ENCODE data around the gene RILPL1.
A peak's percentile ranks its signal among the peaks of the same experiment; 100 is the strongest.
"Not testable (repeated sequence)": the region's sequence is repeated elsewhere in the genome, so short reads cannot be mapped to it uniquely, and the experiment has no call there.

The RILPL1 gene

GRCh38 chr12:123483602-123484248, 49.8 kb downstream of the RILPL1 start:
- H3K4me3 ChIP-seq (ENCODE audit: low read depth, low read length): no peak overlapping the region
- peak; percentile 42 for DNase-seq (ENCODE audit: low read depth)
- TF ChIP-seq POLR2A (IDR thresholded peaks at IDR 0.05; ENCODE audit: extremely low read depth, insufficient read length): no peak
- no peak for TF ChIP-seq CTCF (IDR thresholded peaks at IDR 0.05; ENCODE audit: low read depth, low read length)
- no peak for TF ChIP-seq MAX (IDR thresholded peaks at IDR 0.05; ENCODE audit: low read depth, low read length)
- no peak for TF ChIP-seq MYC (IDR thresholded peaks at IDR 0.05; ENCODE audit: low read depth, low read length)

- TF ChIP-seq CTCF (IDR thresholded peaks at IDR 0.05; ENCODE audit: low read depth, low read length) (no peak), MAX (IDR thresholded peaks at IDR 0.05; ENCODE audit: low read depth, low read length) (no peak), MYC (IDR thresholded peaks at IDR 0.05; ENCODE audit: low read depth, low read length) (no peak), POLR2A (IDR thresholded peaks at IDR 0.05; ENCODE audit: extremely low read depth, insufficient read length) (no peak)
- no peak for DNase-seq (ENCODE audit: low read depth)
- H3K4me3 ChIP-seq (ENCODE audit: low read depth, low read length): no peak overlapping the region
Measured at GRCh38 chr12:123482876-123483275, 50.6 kb downstream of the RILPL1 start.

GRCh38 chr12:123481251-123481650, 52.3 kb downstream of the RILPL1 start:
- not testable (repeated sequence) for H3K4me3 ChIP-seq (ENCODE audit: low read depth, low read length); DNase-seq (ENCODE audit: low read depth)

- DNase-seq (ENCODE audit: low read depth): no peak
- H3K4me3 ChIP-seq (ENCODE audit: low read depth, low read length): no peak overlapping the region
- TF ChIP-seq MYC (IDR thresholded peaks at IDR 0.05; ENCODE audit: low read depth, low read length) (no peak), POLR2A (IDR thresholded peaks at IDR 0.05; ENCODE audit: extremely low read depth, insufficient read length) (no peak), MAX (IDR thresholded peaks at IDR 0.05; ENCODE audit: low read depth, low read length) (no peak), CTCF (IDR thresholded peaks at IDR 0.05; ENCODE audit: low read depth, low read length) (no peak)
Measured at GRCh38 chr12:123479442-123480180, 53.9 kb downstream of the RILPL1 start.

- no peak overlapping the region for H3K4me3 ChIP-seq (ENCODE audit: low read depth, low read length)
- TF ChIP-seq CTCF (IDR thresholded peaks at IDR 0.05; ENCODE audit: low read depth, low read length) (no peak), POLR2A (IDR thresholded peaks at IDR 0.05; ENCODE audit: extremely low read depth, insufficient read length) (no peak), MAX (IDR thresholded peaks at IDR 0.05; ENCODE audit: low read depth, low read length) (no peak), MYC (IDR thresholded peaks at IDR 0.05; ENCODE audit: low read depth, low read length) (no peak)
- no peak for DNase-seq (ENCODE audit: low read depth)
Measured at GRCh38 chr12:123478762-123479161, 54.8 kb downstream of the RILPL1 start.

- no peak overlapping the region for H3K4me3 ChIP-seq (ENCODE audit: low read depth, low read length)
- TF ChIP-seq MYC (IDR thresholded peaks at IDR 0.05; ENCODE audit: low read depth, low read length) (no peak), CTCF (IDR thresholded peaks at IDR 0.05; ENCODE audit: low read depth, low read length) (no peak), MAX (IDR thresholded peaks at IDR 0.05; ENCODE audit: low read depth, low read length) (no peak), POLR2A (IDR thresholded peaks at IDR 0.05; ENCODE audit: extremely low read depth, insufficient read length) (no peak)
- DNase-seq (ENCODE audit: low read depth): no peak
Measured at GRCh38 chr12:123478069-123478468, 55.5 kb downstream of the RILPL1 start.
